HCT116 (cell line): Measurements from ENCODE around the gene ANKRD63. TPM values are rescaled to one million over a fixed set of nuclear protein-coding genes. Genes with fewer than 3 reads are reported as not detected.

ENCODE experiments used
- ATAC-seq: fragments of 200-7000 bp; cut with Tn5 transposase; 2 replicates; pipeline ENCODE4 v1.9.1; 2020; ENCODE audit warnings: mild to moderate bottlenecking, moderate library complexity
- BruUV-seq: library from RNA; stranded (reverse); fragments of 400-500 nt; replicated peaks from 2 replicates; lab custom pipeline; 2021; lab: Mats Ljungman, UMichigan
- CTCF ChIA-PET: fragments of 300-600 bp; sonication (Branson Sonifier 250); formaldehyde crosslinking; loops from one replicate; lab custom pipeline; 2021; ENCODE audit warnings: antibody characterized with exemption; lab: Charles Lee
- POLR2A ChIA-PET: fragments of 300-600, 350-600 bp; sonication (Branson Sonifier 250); formaldehyde crosslinking; loops from one replicate; lab custom pipeline; 2021; ENCODE audit warnings: antibody characterized with exemption; lab: Charles Lee
- RAD21 ChIA-PET, 2 experiments: fragments of 300-600 bp; sonication (Branson Sonifier 250); formaldehyde crosslinking; loops; one replicate each; lab custom pipeline; 2023; ENCODE audit warnings: low total read pairs in 2 of 2; ENCODE audit not compliant: uncharacterized antibody in 2 of 2, unreplicated experiment in 2 of 2, low non-redundant PET in 1 of 2; lab: Charles Lee
- DNase-seq: peaks from one replicate; pipeline ENCODE4 v3.0.0-alpha.2; 2010; ENCODE audit warnings: low read depth, low spot score
- H2AFZ ChIP-seq: fragments of 200-600 bp; shearing (Covaris generic), sonication (generic); 2 replicates; pipeline ENCODE4 v1.6.1; 2017; ENCODE audit warnings: low read depth, mixed run types, mixed read lengths, antibody characterized with exemption, low read length; ENCODE audit not compliant: poor library complexity, severe bottlenecking
- H3K27ac ChIP-seq: 2 replicates; pipeline ENCODE4 v1.5.1; 2012; ENCODE audit warnings: low read depth, low read length
- H3K27me3 ChIP-seq: fragments of 200-600 bp; sonication (generic); 2 replicates; pipeline ENCODE4 v1.6.1; 2016; ENCODE audit warnings: mixed run types, low read length, mixed read lengths; ENCODE audit not compliant: insufficient read depth
- H3K36me3 ChIP-seq, 2 experiments: fragments of 200-500 bp in 1 of 2; fragments of 200-600 bp in 1 of 2; sonication (Bioruptor generic) in 1 of 2; sonication (generic) in 1 of 2; 2 replicates each; pipeline versions ENCODE4 v1.5.1 to v1.6.1; 2014 to 2016; ENCODE audit warnings: low read length in 2 of 2, inconsistent platforms in 1 of 2, mixed read lengths in 1 of 2, mixed run types in 1 of 2; ENCODE audit not compliant: insufficient read depth in 2 of 2, control insufficient read depth in 1 of 2
- H3K4me1 ChIP-seq, 2 experiments: fragments of 200-600 bp in 1 of 2; sonication (generic) in 1 of 2; 2 replicates each; pipeline versions ENCODE4 v1.5.1 to v1.6.1; 2012 to 2017; ENCODE audit warnings: low read length in 2 of 2, inconsistent platforms in 1 of 2, mild to moderate bottlenecking in 1 of 2, mixed read lengths in 1 of 2, mixed run types in 1 of 2, moderate library complexity in 1 of 2; ENCODE audit not compliant: insufficient read depth in 2 of 2, control insufficient read depth in 1 of 2
- H3K4me2 ChIP-seq: fragments of 200-600 bp; sonication (generic); 2 replicates; pipeline ENCODE4 v1.6.1; 2017; ENCODE audit warnings: mixed run types, low read length, mixed read lengths
- H3K4me3 ChIP-seq, 2 experiments: fragments of 200-600 bp in 1 of 2; sonication (generic) in 1 of 2; replicated peaks in 1 of 2; 2 replicates each; pipeline ENCODE4 v1.5.1; 2011 to 2016; ENCODE audit warnings: low read length in 2 of 2, control low read depth in 1 of 2, low read depth in 1 of 2, mild to moderate bottlenecking in 1 of 2, mixed read lengths in 1 of 2, mixed run types in 1 of 2
- H3K79me2 ChIP-seq: fragments of 200-600 bp; sonication (generic); 2 replicates; pipeline ENCODE4 v1.6.1; 2017; ENCODE audit warnings: mild to moderate bottlenecking, mixed run types, low read length, moderate library complexity, mixed read lengths; ENCODE audit not compliant: insufficient read depth
- H3K9ac ChIP-seq: fragments of 200-600 bp; sonication (generic); 2 replicates; pipeline ENCODE4 v1.6.1; 2016; ENCODE audit warnings: low read length, mixed read lengths
- H3K9me2 ChIP-seq: fragments of 200-600 bp; sonication (generic), shearing (Covaris generic); 2 replicates; pipeline ENCODE4 v1.6.1; 2017; ENCODE audit warnings: mixed run types, mild to moderate bottlenecking, moderate library complexity; ENCODE audit not compliant: insufficient read depth
- H3K9me3 ChIP-seq, 2 experiments: fragments of 200-500 bp in 1 of 2; fragments of 200-600 bp in 1 of 2; sonication (Bioruptor generic) in 1 of 2; sonication (generic) in 1 of 2; 2 replicates each; pipeline ENCODE4 v1.6.1; 2014 to 2017; ENCODE audit warnings: low read length in 2 of 2, mixed read lengths in 2 of 2, inconsistent platforms in 1 of 2, low read depth in 1 of 2, mild to moderate bottlenecking in 1 of 2, mixed run types in 1 of 2, moderate library complexity in 1 of 2; ENCODE audit not compliant: control insufficient read depth in 1 of 2, insufficient read depth in 1 of 2
- H4K20me1 ChIP-seq: fragments of 200-600 bp; sonication (generic), shearing (Covaris generic); 2 replicates; pipeline ENCODE4 v1.6.1; 2017; ENCODE audit warnings: mixed run types, mild to moderate bottlenecking, moderate library complexity; ENCODE audit not compliant: insufficient read depth
- CBX3 ChIP-seq: IDR thresholded peaks from 2 replicates; pipeline ENCODE4 v1.6.1; 2012; ENCODE audit warnings: low read depth
- EGR1 ChIP-seq: IDR thresholded peaks from 2 replicates; pipeline ENCODE4 v1.6.1; 2012; ENCODE audit warnings: low read depth
- ELF1 ChIP-seq: IDR thresholded peaks from 2 replicates; pipeline ENCODE4 v1.6.1; 2012; ENCODE audit warnings: low read depth, borderline replicate concordance
- EZH2 ChIP-seq: fragments of 200-600 bp; sonication (generic); IDR thresholded peaks from 2 replicates; pipeline ENCODE4 v1.6.1; 2017; ENCODE audit warnings: antibody characterized with exemption, mixed run types
- FOSL1 ChIP-seq: IDR thresholded peaks from 2 replicates; pipeline ENCODE4 v1.6.1; 2012; ENCODE audit warnings: low read depth
- JUND ChIP-seq: IDR thresholded peaks from 2 replicates; pipeline ENCODE4 v1.6.1; 2012
- POLR2A ChIP-seq: IDR thresholded peaks from 2 replicates; pipeline ENCODE4 v1.7.0; 2011; ENCODE audit warnings: borderline replicate concordance; ENCODE audit not compliant: insufficient read depth, insufficient read length; ENCODE audit errors: extremely low read depth
- POLR2AphosphoS5 ChIP-seq: IDR thresholded peaks from 2 replicates; pipeline ENCODE4 v1.6.1; 2011; ENCODE audit warnings: mild to moderate bottlenecking, low read depth, low read length, moderate library complexity
- SRF ChIP-seq: IDR thresholded peaks from 2 replicates; pipeline ENCODE4 v1.6.1; 2012; ENCODE audit warnings: low read depth
- ZFX ChIP-seq: fragments of 450-650 bp; IDR thresholded peaks from 2 replicates; pipeline ENCODE4 v1.6.1; 2017
- intact Hi-C: fragments of 100-400 bp; cut with micrococcal nuclease; formaldehyde crosslinking; loops from 2 replicates; pipeline ENCODE4 v1.10.0; 2022
- total RNA-seq: library from RNA; stranded (reverse); gene quantifications from one replicate; pipeline ENCODE4 v1.2.1, GENCODE V29; 2021; ENCODE audit not compliant: unreplicated experiment
- TF ChIP-seq, protein P1 (sequence below): IDR thresholded peaks from 2 replicates; pipeline ENCODE4 v1.6.1; 2012; ENCODE audit warnings: low read depth

ANKRD63 gene
- total RNA-seq, 1 experiment from 2014 or later: 0.89 TPM

DNA sequence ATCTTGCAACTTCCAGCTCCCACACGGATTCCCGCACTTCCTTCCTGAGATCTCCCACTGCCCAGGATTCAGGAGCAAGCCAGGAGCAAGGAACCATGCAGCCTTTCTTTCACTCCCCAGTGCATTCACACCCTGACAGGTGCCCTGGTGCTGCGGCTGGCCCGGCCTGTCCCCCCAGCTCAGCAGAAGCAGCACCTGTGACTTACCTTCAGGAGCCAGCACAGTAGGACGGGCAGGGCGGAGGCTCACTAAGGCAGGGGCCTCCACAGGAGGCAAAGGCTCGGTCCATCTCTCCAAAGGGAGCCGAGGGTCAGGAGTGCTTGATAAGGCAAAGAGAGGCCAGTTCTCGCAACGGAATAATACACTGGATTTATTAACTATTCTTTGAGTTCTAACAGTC is 4.8 kb downstream of the ANKRD63 start:
- CTCF ChIA-PET: interaction anchor here (1.7 to 5.6 kb wide), 7 partner anchors 11 to 232 kb away, joined by 4 to 134 read pairs (median 31); partner anchors contain the start of genes BAHD1, CCDC9B and PLCB2
- Histone ChIP-seq H2AFZ (no peak overlapping the region), H4K20me1 (no peaks in the 10 kb centered on the region), H3K27ac (no peak overlapping the region), H3K36me3 (no peaks in the 10 kb centered on the region; a peak in 1 of 4 replicates), H3K27me3 (no peaks in the 10 kb centered on the region), H3K79me2 (no peaks in the 10 kb centered on the region), H3K9me2 (no peaks in the 10 kb centered on the region), H3K9me3 (no peaks in the 10 kb centered on the region), H3K4me2 (no peak overlapping the region), H3K9ac (no peak overlapping the region), H3K4me1 (peaks cover 0 to 14% of the 10 kb centered on the region in 2 experiments; a peak in 3 of 4 replicates), H3K4me3 (no peak overlapping the region)
- BruUV-seq: no TSS peak
- ATAC-seq (no peak), DNase-seq (no peak)
- RAD21 ChIA-PET: no interaction called here
- intact Hi-C loops: loop anchor here (10.0 kb wide), 1 partner anchor 493 kb away; the partner anchor contains the start of gene FSIP1
- TF ChIP-seq FOSL1 (no peak), SRF (no peak), ZFX (no peak), ELF1 (no peak), EZH2 (no peak), EGR1 (no peak), CBX3 (no peak), POLR2A (no peak), POLR2AphosphoS5 (no peak), JUND (no peak)
- TF ChIP-seq, protein P1, sequence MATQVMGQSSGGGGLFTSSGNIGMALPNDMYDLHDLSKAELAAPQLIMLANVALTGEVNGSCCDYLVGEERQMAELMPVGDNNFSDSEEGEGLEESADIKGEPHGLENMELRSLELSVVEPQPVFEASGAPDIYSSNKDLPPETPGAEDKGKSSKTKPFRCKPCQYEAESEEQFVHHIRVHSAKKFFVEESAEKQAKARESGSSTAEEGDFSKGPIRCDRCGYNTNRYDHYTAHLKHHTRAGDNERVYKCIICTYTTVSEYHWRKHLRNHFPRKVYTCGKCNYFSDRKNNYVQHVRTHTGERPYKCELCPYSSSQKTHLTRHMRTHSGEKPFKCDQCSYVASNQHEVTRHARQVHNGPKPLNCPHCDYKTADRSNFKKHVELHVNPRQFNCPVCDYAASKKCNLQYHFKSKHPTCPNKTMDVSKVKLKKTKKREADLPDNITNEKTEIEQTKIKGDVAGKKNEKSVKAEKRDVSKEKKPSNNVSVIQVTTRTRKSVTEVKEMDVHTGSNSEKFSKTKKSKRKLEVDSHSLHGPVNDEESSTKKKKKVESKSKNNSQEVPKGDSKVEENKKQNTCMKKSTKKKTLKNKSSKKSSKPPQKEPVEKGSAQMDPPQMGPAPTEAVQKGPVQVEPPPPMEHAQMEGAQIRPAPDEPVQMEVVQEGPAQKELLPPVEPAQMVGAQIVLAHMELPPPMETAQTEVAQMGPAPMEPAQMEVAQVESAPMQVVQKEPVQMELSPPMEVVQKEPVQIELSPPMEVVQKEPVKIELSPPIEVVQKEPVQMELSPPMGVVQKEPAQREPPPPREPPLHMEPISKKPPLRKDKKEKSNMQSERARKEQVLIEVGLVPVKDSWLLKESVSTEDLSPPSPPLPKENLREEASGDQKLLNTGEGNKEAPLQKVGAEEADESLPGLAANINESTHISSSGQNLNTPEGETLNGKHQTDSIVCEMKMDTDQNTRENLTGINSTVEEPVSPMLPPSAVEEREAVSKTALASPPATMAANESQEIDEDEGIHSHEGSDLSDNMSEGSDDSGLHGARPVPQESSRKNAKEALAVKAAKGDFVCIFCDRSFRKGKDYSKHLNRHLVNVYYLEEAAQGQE: no peak
- POLR2A ChIA-PET: no interaction called here
